GM12873 (cell line): ENCODE results near the gene GUCY1A2.

Experiments used
- CTCF ChIP-seq: IDR thresholded peaks from 2 replicates; pipeline ENCODE4 v1.5.1; 2012; ENCODE audit warnings: low read depth, mild to moderate bottlenecking, moderate library complexity, low read length, control low read depth; ENCODE audit not compliant: insufficient read depth; ENCODE audit errors: missing control alignments

GUCY1A2 gene

DNA sequence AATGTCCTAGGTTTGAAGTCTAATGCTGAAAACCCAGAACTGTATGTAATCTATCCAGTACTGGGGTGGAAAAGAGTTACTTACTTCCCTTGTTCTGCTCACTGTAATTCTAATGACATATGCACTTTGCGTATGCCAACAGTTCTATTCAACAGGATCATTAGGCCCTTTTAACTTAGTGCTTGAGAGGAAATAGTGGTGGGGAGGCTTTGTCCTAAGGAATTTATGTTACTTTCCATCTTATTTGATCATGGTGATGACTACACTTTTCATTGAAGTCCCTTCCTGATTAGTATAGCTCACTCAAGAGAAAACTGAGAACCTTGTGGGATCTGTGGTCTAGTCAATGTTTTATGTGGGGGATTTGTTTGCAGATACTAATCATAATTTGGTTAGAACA is 348.2 kb downstream of the GUCY1A2 start:
- no peak for TF ChIP-seq CTCF

DNA sequence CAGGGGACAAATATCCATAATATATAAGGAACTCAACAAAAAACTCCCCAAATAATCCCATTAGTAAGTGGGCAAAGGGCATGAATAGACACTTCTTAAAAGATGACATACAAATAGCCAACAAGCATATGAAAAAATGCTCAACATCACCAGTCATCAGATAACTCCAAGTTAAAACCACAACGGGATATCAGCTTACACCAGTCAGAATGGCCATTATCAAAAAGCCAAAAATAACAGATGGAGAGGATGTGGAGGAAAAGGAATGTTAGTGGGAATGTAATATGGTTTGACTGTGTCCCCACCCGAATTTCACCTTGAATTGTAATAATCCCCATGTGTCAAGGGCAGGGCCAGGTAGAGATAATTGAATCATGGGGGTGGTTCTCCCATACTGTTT is 350.1 kb downstream of the GUCY1A2 start:
- no peak for TF ChIP-seq CTCF

GRCh38 chr11:106656646-106657045 is 361.6 kb downstream of the GUCY1A2 start:
- TF ChIP-seq CTCF, result no peak

DNA sequence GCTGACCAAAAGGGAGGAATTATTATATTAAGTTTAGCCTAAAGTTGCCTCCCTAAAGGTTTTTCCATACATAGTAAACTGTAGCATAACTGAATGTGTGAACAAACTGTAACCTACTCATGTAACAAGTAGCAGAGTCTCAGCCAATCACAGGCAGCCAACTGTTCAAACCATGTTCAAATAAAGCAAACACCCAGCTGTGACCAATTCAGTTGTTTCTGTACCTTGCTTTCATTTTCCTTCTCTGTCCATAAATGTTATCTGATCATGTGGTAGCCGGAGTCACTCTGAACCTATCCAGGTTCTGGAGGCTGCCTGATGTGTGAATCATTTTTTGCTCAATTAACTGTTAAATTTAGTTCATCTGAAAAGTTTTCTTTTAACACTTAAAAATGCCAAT is 373.5 kb downstream of the GUCY1A2 start:
- no peak for TF ChIP-seq CTCF

DNA sequence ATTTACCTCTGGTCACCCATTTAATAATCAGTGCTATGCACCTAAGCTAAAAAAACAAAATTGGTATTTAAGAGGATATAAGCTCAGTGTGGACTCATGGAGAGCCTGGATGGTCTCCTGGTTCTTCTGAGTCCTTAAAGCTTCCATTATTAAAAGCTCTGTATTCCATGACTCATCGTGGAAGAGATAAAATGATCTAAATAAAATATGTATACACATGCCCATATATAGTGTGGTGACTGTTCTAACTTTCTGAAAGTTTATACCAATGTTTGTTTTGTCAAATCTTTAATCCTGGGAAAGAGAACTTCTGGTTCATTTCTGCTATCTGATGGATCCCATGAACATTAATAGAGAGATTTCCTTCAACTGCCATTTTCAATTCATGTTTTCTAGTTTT is 375.9 kb downstream of the GUCY1A2 start:
- no peak for TF ChIP-seq CTCF

DNA sequence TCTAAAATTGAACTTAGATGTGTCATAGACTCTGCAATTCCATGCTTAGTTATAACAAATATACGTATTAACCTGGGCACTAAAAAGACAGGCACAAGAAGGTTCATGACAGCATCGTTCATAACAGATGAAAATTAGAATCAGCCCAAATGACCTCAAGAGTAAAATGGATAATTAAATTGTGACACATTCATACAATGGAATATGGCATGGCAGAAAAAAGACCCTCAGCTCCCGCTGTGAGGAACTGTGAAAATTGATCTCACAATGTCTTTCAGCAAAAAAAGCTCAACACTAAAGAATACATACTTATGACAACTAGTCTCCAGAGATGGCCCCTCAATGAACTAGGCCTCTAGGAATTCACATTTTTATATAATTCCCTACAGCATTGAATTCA is 386.0 kb downstream of the GUCY1A2 start:
- TF ChIP-seq CTCF, result no peak

DNA sequence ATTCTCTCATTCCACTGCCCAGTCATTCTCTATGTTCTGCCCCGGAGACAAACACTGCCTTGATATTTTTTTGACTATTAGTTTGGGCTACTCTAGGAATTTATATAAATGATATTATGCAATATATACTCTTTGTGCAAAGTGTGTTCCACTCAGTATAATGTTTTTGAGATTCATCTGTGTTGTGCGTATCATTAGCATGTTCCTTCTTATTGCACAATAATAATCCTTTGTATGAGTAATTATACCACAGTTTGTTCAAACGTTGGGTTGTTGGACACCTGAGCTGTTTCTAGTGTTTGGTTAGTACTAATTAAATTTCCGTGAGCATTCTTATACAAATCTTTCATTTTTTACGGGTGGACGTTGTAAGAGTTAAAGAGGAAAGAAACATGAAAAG is 390.6 kb downstream of the GUCY1A2 start:
- TF ChIP-seq CTCF, result no peak

DNA sequence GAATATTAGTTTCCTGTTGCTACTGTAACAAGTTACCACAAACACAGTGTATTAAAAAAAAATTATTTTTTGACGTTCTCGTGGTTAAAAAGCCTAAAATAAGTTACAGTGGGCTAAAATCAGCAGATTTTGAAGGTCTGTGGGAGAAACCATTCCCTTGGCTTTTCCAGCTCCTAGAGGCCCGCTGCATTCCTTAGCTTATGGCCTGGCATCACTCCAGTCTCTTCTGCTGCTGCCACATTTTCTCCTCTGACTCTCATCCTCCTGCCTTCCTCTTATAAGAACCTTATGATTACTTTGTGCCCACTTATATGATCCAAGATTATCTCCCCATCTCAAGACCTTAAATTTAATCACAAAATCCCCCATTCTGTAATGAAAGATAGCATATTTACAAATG is 392.7 kb downstream of the GUCY1A2 start:
- TF ChIP-seq CTCF, result no peak
